ENCODE data around the gene OR2V2.
A peak's percentile ranks its signal among the peaks of the same experiment; 100 is the strongest.

The OR2V2 gene

DNA sequence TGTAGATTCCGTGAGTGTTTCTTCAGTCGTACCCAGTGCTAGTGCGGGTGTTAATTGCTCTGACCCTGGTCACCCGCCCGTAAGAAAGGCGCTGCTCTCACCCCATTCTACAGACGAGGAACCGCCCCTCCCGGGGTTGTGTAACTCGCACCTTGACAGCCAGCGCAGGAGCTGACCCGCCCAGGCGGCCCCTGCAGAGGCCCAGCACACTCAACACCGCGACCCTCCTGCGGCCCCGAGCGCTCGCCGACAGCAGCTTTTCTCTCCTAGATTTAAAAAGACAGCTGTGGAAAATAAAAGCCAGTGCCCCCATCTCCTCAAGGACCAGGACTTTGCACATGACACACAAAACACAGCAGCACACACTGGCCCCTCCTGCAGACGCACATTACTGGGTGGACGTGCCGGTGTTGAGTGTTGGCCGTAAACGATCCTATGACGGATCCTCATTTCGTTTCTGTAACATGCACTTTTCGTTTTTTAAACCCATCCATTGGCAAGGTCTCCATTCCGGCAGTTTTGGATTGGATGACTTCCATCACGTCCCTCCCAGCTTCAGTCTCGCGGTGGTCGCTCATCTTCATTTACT is 22.9 kb downstream of the OR2V2 start:
- H3K27me3 ChIP-seq (ENCODE audit: low read depth, low read length), result no peaks in the 10 kb centered on the region
- no peaks in the 10 kb centered on the region for H3K79me2 ChIP-seq (ENCODE audit: low read length)
- H3K4me2 ChIP-seq (ENCODE audit: low read length), result peak overlapping the region; percentile 81
- no peak overlapping the region for H3K9ac ChIP-seq (ENCODE audit: low read length)
- no peak for TF ChIP-seq CTCF (IDR thresholded peaks at IDR 0.05; ENCODE audit: low read depth, low read length)
- no peak for TF ChIP-seq EZH2phosphoT487 (IDR thresholded peaks at IDR 0.05; ENCODE audit: low read depth)
- H2AFZ ChIP-seq (ENCODE audit: low read depth, low read length), result peak overlapping the region; percentile 84; the same call in 1 of the 2 replicates
- H4K20me1 ChIP-seq (ENCODE audit: insufficient read depth, low read length), result no peaks in the 10 kb centered on the region
- no peaks in the 10 kb centered on the region for H3K36me3 ChIP-seq (replicated peaks; ENCODE audit: low read depth, low read length)
- H3K9me3 ChIP-seq (ENCODE audit: insufficient read depth, low read length), result no peaks in the 10 kb centered on the region
- peak overlapping the region; percentile 75 for H3K4me3 ChIP-seq (ENCODE audit: low read length)
- H3K27ac ChIP-seq (ENCODE audit: low read length), result no peak overlapping the region
- H3K4me1 ChIP-seq (ENCODE audit: low read length), result peaks cover 22% of the 10 kb centered on the region

DNA sequence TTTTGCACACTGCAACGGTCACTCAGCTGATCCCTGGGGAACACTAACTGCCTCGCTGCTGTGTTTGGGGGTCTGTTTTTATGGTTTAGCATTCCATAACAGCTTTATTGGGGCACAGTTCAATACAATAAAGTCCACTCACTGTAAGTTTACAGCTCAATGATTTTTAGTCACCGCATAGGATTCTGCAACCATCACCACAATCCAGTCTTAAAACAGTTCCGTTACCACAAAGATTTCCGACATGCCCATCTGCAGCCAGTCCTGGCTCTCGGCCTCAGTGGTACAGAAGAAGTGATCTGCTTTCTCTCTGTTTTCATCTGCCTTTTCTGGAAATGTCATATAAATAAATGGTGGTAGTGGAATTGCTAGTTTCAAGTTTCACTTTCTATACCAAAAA is 23.6 kb downstream of the OR2V2 start:
- no peak overlapping the region for H3K4me3 ChIP-seq (ENCODE audit: low read length)
- H3K36me3 ChIP-seq (replicated peaks; ENCODE audit: low read depth, low read length), result no peaks in the 10 kb centered on the region
- H3K4me2 ChIP-seq (ENCODE audit: low read length), result no peak overlapping the region
- no peak overlapping the region for H3K9ac ChIP-seq (ENCODE audit: low read length)
- H2AFZ ChIP-seq (ENCODE audit: low read depth, low read length), result no peak overlapping the region
- H4K20me1 ChIP-seq (ENCODE audit: insufficient read depth, low read length), result no peaks in the 10 kb centered on the region
- TF ChIP-seq EZH2phosphoT487 (IDR thresholded peaks at IDR 0.05; ENCODE audit: low read depth) (no peak), CTCF (IDR thresholded peaks at IDR 0.05; ENCODE audit: low read depth, low read length) (no peak)
- peaks cover 22% of the 10 kb centered on the region for H3K4me1 ChIP-seq (ENCODE audit: low read length)
- H3K27me3 ChIP-seq (ENCODE audit: low read depth, low read length), result no peaks in the 10 kb centered on the region
- H3K27ac ChIP-seq (ENCODE audit: low read length), result no peak overlapping the region
- no peaks in the 10 kb centered on the region for H3K9me3 ChIP-seq (ENCODE audit: insufficient read depth, low read length)
- no peaks in the 10 kb centered on the region for H3K79me2 ChIP-seq (ENCODE audit: low read length)

DNA sequence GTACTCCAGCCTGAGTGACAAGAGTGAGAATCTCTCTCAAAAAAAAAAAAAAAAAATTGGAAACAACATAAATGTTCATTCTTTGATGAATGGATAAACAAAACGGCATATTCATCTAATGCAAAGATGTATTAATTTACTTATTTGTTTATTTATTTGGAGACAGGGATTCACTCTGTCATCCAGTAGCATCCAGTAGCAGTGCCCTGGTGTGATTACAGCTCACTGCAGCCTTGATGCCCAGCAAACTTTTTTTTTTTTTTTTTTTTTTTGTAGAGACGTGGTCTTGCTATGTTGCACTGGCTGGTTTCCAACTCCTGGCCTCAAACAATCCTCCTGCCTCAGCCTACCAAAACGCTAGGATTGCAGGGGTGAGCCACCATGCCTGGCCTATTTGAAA is 24.4 kb downstream of the OR2V2 start:
- Histone ChIP-seq H3K79me2 (ENCODE audit: low read length) (no peaks in the 10 kb centered on the region), H3K36me3 (replicated peaks; ENCODE audit: low read depth, low read length) (no peaks in the 10 kb centered on the region), H3K4me2 (ENCODE audit: low read length) (no peak overlapping the region), H3K27me3 (ENCODE audit: low read depth, low read length) (no peaks in the 10 kb centered on the region), H3K27ac (ENCODE audit: low read length) (no peak overlapping the region), H4K20me1 (ENCODE audit: insufficient read depth, low read length) (no peaks in the 10 kb centered on the region), H3K9ac (ENCODE audit: low read length) (no peak overlapping the region), H3K4me1 (ENCODE audit: low read length) (peaks cover 20% of the 10 kb centered on the region), H3K4me3 (ENCODE audit: low read length) (no peak overlapping the region), H2AFZ (ENCODE audit: low read depth, low read length) (no peak overlapping the region), H3K9me3 (ENCODE audit: insufficient read depth, low read length) (no peaks in the 10 kb centered on the region)
- TF ChIP-seq EZH2phosphoT487 (IDR thresholded peaks at IDR 0.05; ENCODE audit: low read depth), result no peak
- no peak for TF ChIP-seq CTCF (IDR thresholded peaks at IDR 0.05; ENCODE audit: low read depth, low read length)

DNA sequence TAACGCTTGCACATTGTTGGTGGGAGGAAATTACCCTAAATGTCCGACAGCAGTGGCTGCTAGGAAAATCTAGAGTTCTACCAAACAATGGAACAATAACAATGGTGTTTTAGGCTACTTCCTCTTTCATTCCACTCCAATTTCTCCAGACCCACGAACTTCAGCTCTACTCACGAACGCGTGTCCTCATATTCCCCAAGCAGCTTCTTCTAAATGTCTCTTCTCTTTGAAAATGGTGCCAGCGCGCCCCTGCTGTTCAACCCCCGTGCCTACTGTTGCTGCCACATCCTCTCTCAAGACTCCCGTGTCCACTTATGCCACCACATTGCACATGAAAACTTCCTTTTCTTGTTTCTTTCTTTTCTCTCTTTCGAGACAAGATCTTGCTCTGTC is 25.6 kb downstream of the OR2V2 start:
- H3K4me2 ChIP-seq (ENCODE audit: low read length), result peak overlapping the region; percentile 97
- H3K4me3 ChIP-seq (ENCODE audit: low read length), result peak overlapping the region; percentile 92
- H3K4me1 ChIP-seq (ENCODE audit: low read length), result peaks cover 11% of the 10 kb centered on the region; the same call in 1 of the 2 replicates
- H2AFZ ChIP-seq (ENCODE audit: low read depth, low read length), result peak overlapping the region; percentile 93
- H3K27ac ChIP-seq (ENCODE audit: low read length), result peak overlapping the region; percentile 76
- H4K20me1 ChIP-seq (ENCODE audit: insufficient read depth, low read length), result no peaks in the 10 kb centered on the region
- no peaks in the 10 kb centered on the region for H3K79me2 ChIP-seq (ENCODE audit: low read length)
- no peaks in the 10 kb centered on the region for H3K9me3 ChIP-seq (ENCODE audit: insufficient read depth, low read length)
- no peak for TF ChIP-seq EZH2phosphoT487 (IDR thresholded peaks at IDR 0.05; ENCODE audit: low read depth)
- TF ChIP-seq CTCF (IDR thresholded peaks at IDR 0.05; ENCODE audit: low read depth, low read length), result peak; percentile 45
- H3K9ac ChIP-seq (ENCODE audit: low read length), result peak overlapping the region; percentile 62
- no peaks in the 10 kb centered on the region for H3K27me3 ChIP-seq (ENCODE audit: low read depth, low read length)
- H3K36me3 ChIP-seq (replicated peaks; ENCODE audit: low read depth, low read length), result no peaks in the 10 kb centered on the region

All from OCI-LY3 (cell line).